Right kidney (tissue), 9 donors: ENCODE results near the gene DPF1.
A peak's percentile ranks its signal among the peaks of the same experiment; 100 is the strongest.
"Not testable (repeated sequence)": the region's sequence is repeated elsewhere in the genome, so short reads cannot be mapped to it uniquely, and the experiment has no call there.

ENCODE experiments used
- DNase-seq: peaks from one replicate; pipeline ENCODE4 v3.0.0-alpha.2; 2016
- long read RNA-seq, 8 donors: transcript quantifications; one replicate each; lab custom pipeline, GENCODE V29; 2026

The DPF1 gene
- long read RNA-seq, donor 1, result 0 reads
- long read RNA-seq, donor 2, result 0 reads
- long read RNA-seq, donor 3, result 0 reads
- long read RNA-seq, donor 4, partial matches to known transcripts, result 0 of 1 reads
- long read RNA-seq, donor 4, other reads (novel, unspliced or antisense), result 0 of 1 reads
- long read RNA-seq, donor 5, result 0 reads
- long read RNA-seq, donor 6, result 0 reads
- long read RNA-seq, donor 7, result 0 reads
- long read RNA-seq, donor 8, partial matches to known transcripts, result 0 of 1 reads
- long read RNA-seq, donor 8, other reads (novel, unspliced or antisense), result 0 of 1 reads

GRCh38 chr19:38224014-38224862 lies at the start of gene DPF1:
Gene DPF1 (minus strand): TSS chr19:38224222. CDS start chr19:38224142, 80 bp downstream.
- DNase-seq, result peak; percentile 75

DNA sequence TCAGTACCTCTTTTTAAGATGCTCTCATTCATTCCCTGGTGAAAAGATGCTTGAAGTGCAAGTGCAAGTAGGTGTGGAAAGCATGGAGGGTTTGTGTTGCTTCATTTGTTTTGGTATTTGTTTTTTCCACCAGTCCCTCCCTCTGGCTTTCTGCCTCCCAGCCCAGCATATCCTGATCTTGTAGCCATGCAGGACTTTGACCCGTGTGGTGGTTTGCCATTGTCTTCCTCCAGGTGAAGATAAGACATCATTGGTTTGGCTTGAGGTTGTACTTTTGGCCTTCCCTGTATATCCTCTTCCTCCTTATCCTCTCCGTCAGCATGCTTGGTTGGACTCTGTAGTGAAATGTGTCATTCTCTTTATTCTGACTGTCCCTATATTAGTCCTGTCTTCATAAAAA lies 49.5 kb upstream of the DPF1 start:
- DNase-seq, result no peak

- no peak for DNase-seq
Measured at GRCh38 chr19:38270587-38271167, 46.7 kb upstream of the DPF1 start.

DNA sequence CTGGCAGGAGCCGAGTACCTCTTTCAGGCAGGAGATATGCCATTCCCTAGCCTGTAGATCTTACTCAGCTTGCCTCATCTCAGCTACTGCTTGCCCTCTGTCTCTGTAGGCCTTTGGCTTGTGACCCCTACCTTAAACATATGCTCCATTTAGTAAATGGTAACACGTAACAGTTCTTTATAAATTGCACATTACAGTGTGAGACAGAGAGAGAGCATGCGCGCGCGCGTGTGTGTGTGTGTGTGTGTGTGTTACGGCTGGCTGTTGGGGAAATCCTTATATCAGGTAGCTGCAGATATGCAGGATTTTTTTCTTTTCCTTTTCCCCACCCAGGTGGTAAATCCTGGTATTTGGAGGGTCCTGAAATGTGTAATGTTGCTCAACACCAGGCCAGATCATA lies 44.5 kb upstream of the DPF1 start:
- DNase-seq, result no peak

GRCh38 chr19:38267761-38268483 lies 43.9 kb upstream of the DPF1 start:
- DNase-seq, result no peak

GRCh38 chr19:38266981-38267597 lies 43.1 kb upstream of the DPF1 start:
- no peak for DNase-seq

DNA sequence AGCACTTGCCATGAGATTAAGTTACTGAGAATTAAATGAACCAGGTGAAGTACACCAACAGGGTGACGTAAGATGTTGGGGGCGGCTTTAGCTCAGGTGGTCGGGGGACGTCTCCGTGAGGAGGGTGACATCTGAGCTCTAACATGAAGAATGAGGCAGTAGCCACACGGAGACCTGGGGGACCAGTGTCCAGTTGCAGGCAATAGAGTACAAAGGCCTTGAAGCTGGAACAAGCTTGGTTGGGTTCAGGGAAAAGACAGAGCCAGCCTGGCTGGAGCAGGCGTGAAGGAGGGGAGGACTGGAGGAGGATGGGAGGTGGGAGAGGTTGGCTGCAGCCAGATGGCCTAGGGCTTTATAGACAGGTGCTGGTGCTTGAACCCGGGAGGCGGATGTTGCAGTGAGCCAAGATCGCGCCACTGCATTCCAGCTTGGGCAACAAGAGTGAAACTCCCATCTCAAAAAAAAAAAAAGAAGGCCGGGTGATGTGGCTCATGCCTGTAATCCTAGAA lies 42.0 kb upstream of the DPF1 start:
- peak; percentile 56 for DNase-seq

- DNase-seq, result peak; percentile 58
Measured at GRCh38 chr19:38265213-38265861, 41.3 kb upstream of the DPF1 start.

DNA sequence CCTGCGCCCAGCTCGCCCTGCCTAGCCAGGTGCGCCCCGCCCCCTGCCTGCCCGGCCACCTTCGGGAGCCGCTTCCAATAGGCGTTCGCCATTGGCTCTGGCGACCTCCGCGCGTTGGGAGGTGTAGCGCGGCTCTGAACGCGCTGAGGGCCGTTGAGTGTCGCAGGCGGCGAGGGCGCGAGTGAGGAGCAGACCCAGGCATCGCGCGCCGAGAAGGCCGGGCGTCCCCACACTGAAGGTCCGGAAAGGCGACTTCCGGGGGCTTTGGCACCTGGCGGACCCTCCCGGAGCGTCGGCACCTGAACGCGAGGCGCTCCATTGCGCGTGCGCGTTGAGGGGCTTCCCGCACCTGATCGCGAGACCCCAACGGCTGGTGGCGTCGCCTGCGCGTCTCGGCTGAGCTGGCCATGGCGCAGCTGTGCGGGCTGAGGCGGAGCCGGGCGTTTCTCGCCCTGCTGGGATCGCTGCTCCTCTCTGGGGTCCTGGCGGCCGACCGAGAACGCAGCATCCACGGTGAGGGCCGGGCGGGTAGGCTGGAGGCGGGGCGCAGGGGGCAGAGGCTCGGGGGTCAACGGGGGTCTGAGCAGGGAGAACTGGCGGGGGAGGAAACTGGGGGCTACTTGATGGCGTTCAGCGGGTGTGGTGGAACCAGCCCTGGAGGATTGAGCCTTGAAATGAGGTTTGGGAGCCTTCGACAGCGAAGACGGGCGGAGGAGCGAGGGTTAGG lies 40.6 kb upstream of the DPF1 start, which contains the start of gene SPINT2:
SPINT2 (plus strand) TSS at position 88 of the 727 bp plus-strand sequence; CDS start at position 408, 320 bp downstream.
- DNase-seq, result peak; percentile 88

DNA sequence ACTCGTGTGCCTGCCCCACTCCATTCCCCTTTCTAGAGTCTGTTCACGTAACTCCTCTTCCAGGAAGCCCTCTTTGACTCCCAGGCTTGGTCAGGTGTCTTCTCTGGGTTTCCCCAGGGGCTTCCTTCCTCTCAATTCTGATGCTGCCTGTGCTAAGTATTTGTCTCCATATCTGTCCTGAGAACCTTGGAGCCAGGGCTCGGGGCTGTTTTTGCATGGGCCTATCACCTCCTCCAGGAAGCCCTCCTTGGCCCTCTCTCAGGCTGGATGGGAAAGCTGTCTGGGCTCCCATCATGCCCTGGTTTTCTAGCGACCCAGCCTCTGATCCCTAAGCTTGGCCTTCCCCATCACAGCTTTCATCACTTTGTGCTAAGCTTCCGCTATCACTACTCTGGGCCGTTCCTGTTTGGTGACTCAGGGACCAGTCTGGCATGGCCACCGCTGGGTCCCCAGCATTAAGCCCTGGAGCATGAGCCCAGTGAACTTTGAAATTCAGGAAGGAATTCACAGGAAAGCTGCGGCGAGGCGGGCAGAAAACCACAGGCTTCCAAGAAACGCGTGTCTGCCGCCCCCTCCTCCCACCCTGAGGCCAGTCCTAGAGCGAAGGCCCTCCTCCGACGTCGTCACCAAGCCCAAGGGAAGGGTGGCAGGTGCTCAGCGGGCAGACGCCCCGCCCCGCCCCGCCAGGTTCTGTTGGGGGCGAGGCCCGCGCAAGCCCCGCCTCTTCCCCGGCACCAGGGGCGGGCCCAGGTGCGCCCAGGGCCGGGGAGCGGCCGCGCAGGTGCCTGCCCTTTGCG lies 39.9 kb upstream of the DPF1 start:
- no peak for DNase-seq

- no peak for DNase-seq
Measured at GRCh38 chr19:38262585-38263268, 38.7 kb upstream of the DPF1 start.

DNA sequence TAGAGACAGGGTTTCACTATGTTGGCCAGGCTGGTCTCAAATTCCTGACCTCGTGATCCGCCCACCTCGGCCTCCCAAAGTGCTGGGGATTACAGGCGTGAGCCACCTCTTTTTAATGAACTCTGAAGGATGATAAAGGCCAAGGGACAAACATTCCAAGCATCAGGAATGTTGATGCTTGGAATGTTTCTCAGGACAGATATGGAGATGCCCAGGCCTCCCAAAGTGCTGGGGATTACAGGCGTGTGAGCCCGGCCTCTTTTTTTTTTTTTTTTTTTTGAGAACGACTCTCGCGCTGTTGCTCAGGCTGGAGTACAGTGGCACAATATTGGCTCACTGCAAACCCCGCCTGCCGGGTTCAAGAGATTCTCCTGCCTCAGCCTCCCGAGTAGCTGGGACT lies 37.9 kb upstream of the DPF1 start:
- DNase-seq, result not testable (repeated sequence)

DNA sequence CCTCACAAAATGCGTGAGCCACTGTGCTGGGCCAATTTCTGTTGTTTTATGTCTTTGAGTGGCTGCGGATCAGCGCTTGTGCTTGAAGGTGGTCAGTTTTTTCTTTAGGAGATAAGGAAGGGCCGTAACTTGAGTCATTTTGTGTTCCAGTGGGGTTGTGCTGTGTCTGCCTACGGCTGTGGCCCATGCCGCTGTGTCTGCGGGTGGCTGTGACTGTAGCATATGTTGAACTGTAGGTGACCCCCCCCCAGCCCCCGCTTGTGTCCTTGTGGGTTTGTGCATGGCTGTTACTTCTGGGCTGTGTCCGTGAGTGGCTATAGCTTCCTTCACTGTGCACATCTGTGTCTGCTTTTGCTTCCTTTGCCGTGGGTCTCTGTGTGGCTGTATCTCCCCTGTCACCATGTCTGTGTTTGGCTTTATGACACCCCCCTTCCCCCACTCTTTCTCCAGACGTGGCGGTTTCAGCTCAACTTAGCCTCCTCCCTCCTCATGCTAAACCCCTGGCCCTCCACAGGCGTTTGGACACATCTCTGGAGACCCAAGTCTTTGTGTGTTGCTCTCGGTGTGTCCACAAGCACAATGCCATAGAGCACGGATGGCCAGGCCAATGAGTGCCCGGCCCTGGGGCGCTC lies 31.5 kb upstream of the DPF1 start:
- DNase-seq, result peak; percentile 68

GRCh38 chr19:38253788-38254187 lies 29.8 kb upstream of the DPF1 start:
- DNase-seq, result no peak

DNA sequence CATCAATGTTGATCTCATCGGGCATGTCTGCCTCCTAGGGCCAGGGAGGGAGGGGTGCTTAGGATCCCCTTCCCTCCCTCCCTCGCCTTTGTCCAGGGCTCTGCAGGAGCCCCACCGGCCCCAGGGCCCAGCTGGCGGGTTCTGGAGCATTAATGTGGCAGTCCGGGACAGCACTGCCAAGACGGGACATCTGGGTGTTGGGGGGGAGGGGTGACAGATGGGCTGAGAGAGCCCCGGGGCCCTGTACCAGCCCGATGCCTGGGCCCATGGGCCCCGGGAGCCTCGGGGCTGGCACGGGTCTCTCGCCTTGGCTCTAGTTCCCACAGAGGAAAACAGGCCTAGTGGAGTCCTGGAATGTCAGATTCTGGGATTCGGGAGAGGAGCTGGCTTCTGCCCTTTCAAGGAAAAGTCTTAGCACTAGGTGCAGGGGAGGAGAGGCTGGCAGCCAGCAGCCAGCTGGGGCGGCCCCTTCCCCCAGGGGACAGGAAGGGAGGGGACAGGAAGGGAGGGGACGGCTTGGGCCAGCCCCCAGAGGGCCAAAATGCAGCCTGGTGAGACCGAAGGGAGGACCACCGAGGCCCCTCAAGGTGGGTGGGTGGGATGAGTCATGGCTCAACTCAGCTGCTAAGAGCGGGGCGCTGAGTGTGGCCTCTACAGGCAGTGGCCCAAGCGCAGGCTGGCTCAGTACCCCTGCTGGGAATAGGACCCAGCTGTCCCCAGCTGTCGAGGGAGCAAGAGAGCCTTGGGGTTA lies 29.1 kb upstream of the DPF1 start:
- DNase-seq, result peak; percentile 53

DNA sequence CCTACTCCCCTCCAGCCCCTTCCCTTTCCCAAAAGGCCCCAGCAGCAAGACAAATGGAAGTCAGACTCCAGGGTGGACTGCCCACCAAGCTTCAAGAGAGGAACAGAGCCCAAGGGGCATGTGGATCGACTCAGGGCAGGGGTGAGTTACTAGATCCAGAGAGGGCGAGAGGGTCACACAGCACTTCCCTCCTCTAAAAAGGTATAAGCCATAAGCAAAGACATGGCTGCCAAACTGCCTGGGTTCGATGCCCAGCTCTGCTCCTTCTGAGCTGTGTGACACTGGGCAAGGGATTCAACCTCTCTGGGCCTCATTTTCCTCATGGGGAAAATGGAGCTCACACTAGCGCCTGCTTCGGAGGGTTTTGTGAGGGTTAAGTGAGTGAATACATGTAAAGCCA lies 28.4 kb upstream of the DPF1 start:
- no peak for DNase-seq

DNA sequence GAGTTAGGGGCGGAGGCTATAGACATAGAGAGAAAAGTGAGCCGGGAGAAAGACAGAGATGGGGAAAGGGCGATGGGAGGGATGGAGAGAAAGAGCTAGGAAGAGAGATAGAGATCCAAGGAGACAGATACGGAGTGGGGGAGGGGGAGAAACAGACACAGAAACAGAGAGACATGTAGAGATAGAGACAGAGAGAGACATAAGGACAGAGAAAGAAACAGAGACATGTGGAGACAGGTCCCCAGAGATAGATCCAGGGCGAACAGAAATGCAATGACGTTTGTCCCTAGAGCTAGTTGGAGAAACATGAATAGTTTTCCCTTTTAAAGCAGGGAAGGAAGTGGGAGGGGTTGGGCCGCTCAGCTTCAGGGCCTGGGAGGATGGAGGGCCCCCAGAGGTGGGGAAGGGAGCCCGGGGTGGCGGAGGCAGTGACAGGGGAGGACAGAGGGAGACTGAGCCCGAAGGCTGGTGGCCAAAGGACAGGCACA lies 27.6 kb upstream of the DPF1 start:
- DNase-seq, result no peak
